NCI-H526 treated with DMSO at 0.1 percent for 48 hours (cell line): ENCODE data around the gene F5.

Source experiments
- DNase-seq: peaks from one replicate; lab custom pipeline; 2025; lab: John Stamatoyannopoulos, UW

Gene F5

GRCh38 chr1:169588112-169588511 lies 1.8 kb upstream of the F5 start:
- no peak for DNase-seq

GRCh38 chr1:169586067-169586394 lies 250 bp downstream of the F5 start:
- DNase-seq = no peak

- no peak for DNase-seq
These were observed 1.1 kb downstream of the F5 start for GRCh38 chr1:169585181-169585580.

GRCh38 chr1:169584483-169585144 lies 1.7 kb downstream of the F5 start:
- no peak for DNase-seq

- no peak for DNase-seq
These were observed 8.1 kb downstream of the F5 start for GRCh38 chr1:169577981-169578738.

- no peak for DNase-seq
These were observed 9.3 kb downstream of the F5 start for GRCh38 chr1:169576935-169577331.

- no peak for DNase-seq
These were observed 9.9 kb downstream of the F5 start for GRCh38 chr1:169576241-169576934.

GRCh38 chr1:169574336-169574735 lies 11.9 kb downstream of the F5 start:
- no peak for DNase-seq

- DNase-seq = no peak
These were observed 14.1 kb downstream of the F5 start for GRCh38 chr1:169572187-169572586.

GRCh38 chr1:169571450-169571849 lies 14.8 kb downstream of the F5 start:
- DNase-seq = no peak

- no peak for DNase-seq
These were observed 16.1 kb downstream of the F5 start for GRCh38 chr1:169570172-169570574.

- no peak for DNase-seq
These were observed 17.8 kb downstream of the F5 start for GRCh38 chr1:169568497-169568896.

GRCh38 chr1:169565335-169566271 lies 20.7 kb downstream of the F5 start:
- DNase-seq = no peak

GRCh38 chr1:169563650-169564049 lies 22.6 kb downstream of the F5 start:
- no peak for DNase-seq

- DNase-seq = no peak
These were observed 23.2 kb downstream of the F5 start for GRCh38 chr1:169563019-169563615.

- DNase-seq = no peak
These were observed 24.6 kb downstream of the F5 start for GRCh38 chr1:169561692-169562091.

- DNase-seq = no peak
These were observed 29.1 kb downstream of the F5 start for GRCh38 chr1:169557131-169557530.

- peak; percentile 83 for DNase-seq
These were observed 36.0 kb downstream of the F5 start for GRCh38 chr1:169550294-169550693.

GRCh38 chr1:169548282-169548681 lies 38.0 kb downstream of the F5 start:
- DNase-seq = peak; percentile 41

- peak; percentile 75 for DNase-seq
These were observed 39.9 kb downstream of the F5 start for GRCh38 chr1:169546087-169546995.

- DNase-seq = no peak
These were observed 40.8 kb downstream of the F5 start for GRCh38 chr1:169545472-169545871.
